ENCODE data around the gene SLIT1.
A peak's percentile ranks its signal among the peaks of the same experiment; 100 is the strongest.

SLIT1 gene

GRCh38 chr10:97078261-97078937, 107.4 kb downstream of the SLIT1 start:
- DNase-seq: no peak

- DNase-seq: no peak
Observed at GRCh38 chr10:97076781-97077180, 109.0 kb downstream of the SLIT1 start.

GRCh38 chr10:97075961-97076525, 109.7 kb downstream of the SLIT1 start:
- DNase-seq: no peak

- DNase-seq: no peak
Observed at GRCh38 chr10:97075421-97075820, 110.3 kb downstream of the SLIT1 start.

DNA sequence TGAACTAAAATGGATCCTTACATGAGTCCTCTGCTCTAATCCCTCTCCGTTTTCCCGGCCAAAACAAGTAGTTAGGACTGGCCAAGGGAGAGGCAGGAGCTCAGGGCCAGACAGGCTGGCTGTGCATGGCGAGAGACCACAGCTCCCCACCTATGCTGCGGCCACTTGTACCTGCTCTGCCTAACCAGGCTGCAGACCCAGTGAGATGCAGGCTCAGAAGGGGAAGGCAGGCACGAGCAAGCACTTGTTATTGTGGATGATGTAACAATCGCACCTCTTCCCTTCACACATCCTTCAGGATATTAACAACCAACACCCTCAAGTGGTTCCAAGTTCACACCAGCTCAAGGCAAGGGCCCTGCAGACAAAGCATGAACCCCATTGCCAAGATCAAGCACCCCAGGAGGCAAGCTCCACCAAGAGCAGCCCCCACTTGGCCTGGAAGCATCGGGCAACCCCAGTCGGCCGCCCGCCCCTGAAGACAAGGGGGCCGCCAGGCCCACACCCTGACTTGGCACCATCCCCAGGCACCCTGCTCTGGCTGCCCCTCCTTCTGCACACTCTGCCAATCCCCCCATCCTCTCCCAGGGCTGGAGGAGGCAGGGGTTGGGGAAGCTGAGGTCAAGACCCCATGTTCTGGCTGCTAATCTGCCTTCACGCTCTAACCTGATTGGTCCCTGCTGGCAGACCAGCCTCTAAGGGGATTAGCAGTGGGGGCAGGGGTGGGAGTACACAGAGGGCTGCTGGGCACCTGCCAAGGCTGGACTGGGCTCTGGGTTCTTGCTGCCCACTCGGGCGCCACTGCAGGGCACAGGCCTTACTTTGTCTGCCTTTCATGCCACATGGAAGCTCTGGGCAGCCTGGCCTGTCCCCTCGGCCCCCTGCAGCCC, 111.3 kb downstream of the SLIT1 start:
- DNase-seq: no peak

GRCh38 chr10:97072851-97073665, 112.7 kb downstream of the SLIT1 start:
- peak; percentile 73 for DNase-seq

DNA sequence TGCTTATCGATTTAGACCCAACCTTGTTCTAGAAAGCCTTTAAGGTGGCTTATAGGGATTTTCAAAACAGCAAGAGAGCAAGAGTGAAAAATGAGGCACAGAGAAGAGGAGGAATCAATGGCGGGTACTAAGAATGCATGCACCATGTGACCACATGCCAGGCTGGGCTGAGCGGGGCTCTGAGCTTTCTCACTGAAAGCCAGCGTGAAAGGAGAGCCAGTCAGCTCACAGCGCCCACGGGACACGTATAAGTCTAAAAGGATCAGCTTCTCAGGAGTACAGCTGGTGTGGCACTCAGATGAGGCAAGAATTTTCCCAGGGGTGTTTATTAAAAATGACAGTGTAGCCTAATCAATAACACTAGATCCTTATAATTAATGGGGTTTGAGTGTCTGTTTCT, 114.3 kb downstream of the SLIT1 start:
- DNase-seq: no peak

DNA sequence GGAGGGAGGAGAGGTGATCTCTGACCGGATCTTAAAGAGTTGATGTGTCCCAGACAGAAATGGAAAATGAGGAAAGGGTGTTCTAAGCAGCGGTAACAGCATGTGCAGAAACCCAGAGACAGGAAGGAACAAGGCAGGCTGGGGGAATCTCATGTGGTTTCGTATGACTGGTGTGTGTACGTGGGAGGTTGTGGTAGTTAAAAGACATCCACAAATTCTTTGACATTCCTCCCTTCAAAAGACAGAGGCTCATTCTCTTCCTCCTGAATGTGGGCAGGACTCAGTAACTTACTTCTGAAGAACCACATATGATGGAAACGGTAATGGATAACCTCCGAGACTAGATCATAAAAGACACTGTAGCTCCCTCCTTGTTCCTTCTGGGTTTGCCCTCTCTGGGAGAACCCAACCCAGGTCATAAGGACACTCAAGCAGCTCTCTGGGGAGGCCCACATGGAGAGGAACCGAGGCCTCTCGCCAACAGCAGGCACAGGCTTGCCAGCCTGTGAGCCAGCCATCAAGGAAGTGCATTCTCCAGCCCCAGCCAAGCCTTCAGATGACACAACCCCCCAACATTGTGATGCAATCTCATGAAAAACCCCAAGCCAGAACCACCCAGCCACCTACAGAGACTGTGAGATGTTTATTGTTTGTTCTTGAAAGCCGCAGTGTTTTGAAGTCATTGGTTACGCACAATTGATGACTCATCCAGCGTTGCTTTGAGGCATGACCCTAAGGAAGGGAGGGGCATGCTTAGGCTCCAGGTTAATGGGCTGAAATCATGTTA, 116.0 kb downstream of the SLIT1 start:
- DNase-seq: peak; percentile 14

- DNase-seq: no peak
Observed at GRCh38 chr10:97069026-97069425, 116.7 kb downstream of the SLIT1 start.

DNA sequence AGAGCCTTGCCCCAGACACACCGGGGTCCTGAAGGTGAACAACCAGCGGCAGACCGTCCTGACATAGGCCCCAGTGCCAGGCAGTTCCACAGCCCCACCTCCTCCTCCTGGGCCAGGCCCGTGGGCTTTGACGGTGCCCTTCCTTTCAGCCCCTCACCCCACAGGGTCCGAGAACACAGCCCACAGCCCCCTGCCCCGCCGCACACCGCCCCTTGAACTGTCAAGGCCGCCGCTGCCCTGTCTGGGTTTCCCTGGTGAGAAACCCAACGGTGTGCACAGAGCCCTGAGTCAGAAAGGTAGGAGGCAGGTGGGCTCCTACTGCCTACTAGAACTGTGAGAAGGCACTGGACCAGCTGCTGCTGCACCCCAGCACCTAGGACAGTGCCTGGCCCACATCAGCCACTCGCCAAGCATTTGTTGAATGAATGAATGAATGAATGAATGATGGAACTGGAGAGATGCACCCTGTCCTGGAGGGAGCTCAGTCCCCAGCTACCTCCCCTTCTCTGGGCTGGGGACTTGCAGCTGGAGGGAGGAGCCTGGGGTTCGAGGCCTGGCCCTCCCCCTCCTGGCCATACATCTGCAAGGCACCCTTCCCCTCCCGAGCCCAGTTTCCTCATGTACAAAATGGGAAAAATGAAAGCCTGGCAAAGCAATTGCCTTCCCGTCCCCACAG, 117.9 kb downstream of the SLIT1 start:
- DNase-seq: no peak

- DNase-seq: no peak
Observed at GRCh38 chr10:97066877-97067555, 118.7 kb downstream of the SLIT1 start.

DNA sequence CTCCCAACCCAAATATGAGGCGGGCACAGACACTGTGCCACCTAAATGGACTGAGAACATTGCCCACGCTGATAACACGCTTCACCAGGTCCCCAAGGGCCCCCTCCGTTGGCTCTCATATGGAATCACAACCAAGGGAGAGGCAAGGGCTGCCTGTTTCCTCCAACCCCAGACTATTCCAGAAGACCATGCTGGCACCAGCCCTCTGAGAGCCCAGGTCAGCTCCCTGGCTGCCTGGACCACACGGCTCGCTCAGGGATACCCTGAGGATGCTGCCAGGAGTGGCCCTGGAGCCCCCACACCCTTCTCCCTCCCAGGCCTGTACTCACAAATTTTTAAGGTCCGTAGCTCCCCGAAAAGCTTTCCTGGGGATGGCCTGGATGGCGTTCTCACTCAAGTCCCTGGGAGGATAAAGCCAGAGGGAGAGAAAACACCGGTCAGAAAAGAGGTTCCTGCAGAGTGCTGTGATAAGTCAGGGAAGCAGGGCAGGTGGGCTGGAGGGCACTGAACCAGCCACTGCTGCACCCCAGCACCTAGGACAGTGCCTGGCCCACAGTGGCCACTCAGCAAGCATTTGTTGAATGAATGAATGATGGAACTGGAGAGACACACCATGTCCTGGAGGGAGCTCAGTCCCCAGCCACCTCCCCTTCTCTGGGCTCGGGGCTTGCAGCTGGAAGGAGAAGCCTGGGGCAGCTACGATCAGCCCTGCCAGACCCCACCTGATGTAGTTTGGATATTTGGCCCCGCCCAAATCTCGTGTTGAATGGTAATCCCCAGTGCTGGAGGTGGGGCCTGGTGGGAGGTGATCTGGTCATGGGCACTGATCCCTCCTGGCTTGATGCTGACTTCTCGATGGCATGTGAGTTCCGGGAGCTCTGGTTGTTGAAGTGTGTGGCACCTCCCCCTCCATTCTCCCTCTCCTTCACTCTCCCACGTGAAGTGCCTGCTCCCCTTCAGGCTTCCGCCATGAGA, 119.8 kb downstream of the SLIT1 start:
- DNase-seq: no peak

DNA sequence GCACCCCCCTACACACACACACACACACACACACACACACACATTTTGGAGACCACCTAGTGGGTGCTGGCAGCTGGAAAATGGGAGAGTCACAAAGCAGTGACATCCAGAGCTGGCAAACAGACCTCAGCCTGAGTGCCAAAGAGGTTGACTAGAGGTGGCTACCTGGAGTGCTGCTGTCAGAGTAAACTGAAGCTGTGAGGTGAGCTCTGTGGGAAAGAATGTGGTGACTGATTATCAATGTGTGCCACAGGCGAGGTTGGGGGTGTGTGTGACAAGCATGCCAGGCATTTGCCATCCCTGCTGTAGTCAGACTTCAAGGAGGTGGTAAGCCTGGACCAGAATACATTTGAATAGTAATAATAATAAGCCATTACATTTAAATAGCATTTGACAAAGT, 120.6 kb downstream of the SLIT1 start:
- no peak for DNase-seq

DNA sequence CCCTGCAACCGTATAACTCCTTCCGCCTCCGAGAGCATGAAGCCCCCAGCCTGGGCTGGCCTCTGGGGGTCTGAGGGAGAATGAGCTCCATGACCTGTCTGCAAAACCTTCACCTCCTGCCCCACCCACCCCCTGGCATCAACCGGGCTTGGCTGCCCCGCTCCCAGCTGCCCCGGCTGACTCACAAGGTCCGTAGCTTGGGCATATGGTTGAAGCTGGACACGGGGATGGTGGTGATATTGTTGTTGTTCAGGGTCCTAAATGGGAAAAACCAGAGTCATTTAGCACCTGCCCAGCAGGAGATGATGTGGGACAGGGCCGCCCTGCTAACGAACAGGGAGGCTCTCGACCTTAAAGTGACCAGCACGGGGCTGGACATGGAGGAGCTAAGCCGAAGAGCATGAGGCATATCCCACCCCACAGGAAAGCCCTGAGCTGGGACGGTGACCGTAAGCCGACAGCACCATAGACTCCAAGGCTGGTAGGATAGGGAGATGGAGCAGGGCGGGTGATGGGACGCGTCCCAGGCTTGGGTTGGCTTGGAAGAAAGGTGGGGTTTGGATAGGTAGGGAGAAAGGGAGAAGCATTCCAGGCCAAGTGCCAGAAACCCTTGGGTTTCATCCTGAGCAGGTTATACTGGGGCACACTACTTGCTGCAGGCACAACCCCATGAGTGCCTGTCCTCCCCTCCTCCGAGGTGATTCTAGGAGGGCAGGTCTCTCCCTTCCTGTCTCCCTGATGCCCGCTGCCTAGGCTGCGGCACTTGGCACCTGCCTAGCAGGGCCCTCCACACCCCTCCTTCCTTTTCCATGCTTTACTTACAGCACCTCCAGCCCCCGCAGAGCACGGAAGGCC, 121.5 kb downstream of the SLIT1 start:
- no peak for DNase-seq

GRCh38 chr10:97063271-97063982, 122.3 kb downstream of the SLIT1 start:
- no peak for DNase-seq

- DNase-seq: no peak
Observed at GRCh38 chr10:97062456-97062855, 123.3 kb downstream of the SLIT1 start.

- DNase-seq: no peak
Observed at GRCh38 chr10:97062046-97062445, 123.7 kb downstream of the SLIT1 start.

DNA sequence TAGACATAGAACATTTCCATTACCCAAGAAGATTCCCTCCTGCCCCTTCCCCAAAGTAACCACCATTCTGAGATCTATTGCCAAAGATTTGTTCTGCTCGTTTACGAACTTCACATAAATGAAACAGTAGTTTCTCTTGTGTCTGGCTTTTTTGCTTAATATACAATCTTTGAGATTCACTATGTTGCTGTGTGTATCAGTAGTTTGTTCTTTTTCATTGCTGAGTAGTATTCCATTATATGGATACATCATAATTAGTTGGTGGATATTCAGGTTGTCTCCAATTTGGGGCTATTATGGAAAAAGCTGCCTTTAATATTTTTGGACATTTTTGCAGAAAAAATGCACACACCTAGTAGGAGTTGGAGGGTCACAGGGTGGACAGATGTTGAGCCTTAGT, 124.3 kb downstream of the SLIT1 start:
- no peak for DNase-seq

All from EL (cell line).